GM10266 (cell line): ENCODE results near the gene SLC5A10.

ENCODE experiments used
- DNase-seq: peaks from one replicate; pipeline ENCODE4 v3.0.0; 2012; ENCODE audit errors: extremely low spot score
- TF ChIP-seq, protein P1 (sequence below): IDR thresholded peaks from 2 replicates; pipeline ENCODE4 v1.5.1; 2012; ENCODE audit warnings: mild to moderate bottlenecking, low read depth; ENCODE audit not compliant: control insufficient read depth, insufficient read depth; ENCODE audit errors: missing control alignments

The SLC5A10 gene

DNA sequence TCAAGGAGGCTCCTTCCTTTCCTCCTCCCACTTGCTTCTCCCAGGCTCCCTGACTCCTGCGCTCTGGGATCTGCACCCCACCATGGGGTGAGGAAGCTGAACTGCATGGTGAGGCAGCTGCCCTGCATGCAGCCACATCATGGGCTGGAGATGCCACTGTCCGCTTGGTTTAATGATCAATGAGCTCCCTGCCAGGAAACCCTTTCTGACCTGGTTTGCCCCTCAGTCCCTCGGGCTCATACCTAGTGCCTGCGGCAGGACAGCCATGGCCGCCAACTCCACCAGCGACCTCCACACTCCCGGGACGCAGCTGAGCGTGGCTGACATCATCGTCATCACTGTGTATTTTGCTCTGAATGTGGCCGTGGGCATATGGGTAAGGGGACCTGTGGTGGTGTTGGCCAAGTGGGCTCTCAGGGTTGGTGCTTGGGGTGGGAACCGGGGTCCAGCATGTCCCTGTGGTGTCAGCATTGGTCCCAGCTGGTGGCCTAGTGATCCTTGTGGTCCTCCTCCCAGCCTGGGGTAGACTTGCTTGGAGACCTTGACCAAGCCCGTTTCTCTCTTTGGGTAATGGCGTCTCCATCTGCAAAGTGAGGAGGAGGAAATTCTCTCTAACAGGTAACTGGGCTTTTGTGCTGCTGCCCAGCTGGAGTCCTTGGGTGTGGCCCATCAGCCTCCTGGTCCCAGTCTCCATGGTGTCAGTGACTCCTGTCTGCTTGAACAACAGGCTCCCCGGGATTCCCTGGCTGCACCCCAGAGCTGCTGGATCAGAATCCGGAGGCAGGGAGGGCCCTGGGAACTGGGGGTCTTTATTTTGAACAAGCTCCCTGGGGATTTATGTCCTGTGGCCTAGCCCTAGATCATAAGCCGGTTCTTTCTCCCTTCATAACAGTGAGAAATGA, at the start of gene SLC5A10:
Gene SLC5A10 (plus strand): TSS at position 225 of the 902 bp plus-strand sequence. CDS start 41 bp downstream, at position 266.
- TF ChIP-seq, protein P1, sequence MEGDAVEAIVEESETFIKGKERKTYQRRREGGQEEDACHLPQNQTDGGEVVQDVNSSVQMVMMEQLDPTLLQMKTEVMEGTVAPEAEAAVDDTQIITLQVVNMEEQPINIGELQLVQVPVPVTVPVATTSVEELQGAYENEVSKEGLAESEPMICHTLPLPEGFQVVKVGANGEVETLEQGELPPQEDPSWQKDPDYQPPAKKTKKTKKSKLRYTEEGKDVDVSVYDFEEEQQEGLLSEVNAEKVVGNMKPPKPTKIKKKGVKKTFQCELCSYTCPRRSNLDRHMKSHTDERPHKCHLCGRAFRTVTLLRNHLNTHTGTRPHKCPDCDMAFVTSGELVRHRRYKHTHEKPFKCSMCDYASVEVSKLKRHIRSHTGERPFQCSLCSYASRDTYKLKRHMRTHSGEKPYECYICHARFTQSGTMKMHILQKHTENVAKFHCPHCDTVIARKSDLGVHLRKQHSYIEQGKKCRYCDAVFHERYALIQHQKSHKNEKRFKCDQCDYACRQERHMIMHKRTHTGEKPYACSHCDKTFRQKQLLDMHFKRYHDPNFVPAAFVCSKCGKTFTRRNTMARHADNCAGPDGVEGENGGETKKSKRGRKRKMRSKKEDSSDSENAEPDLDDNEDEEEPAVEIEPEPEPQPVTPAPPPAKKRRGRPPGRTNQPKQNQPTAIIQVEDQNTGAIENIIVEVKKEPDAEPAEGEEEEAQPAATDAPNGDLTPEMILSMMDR = no peak
- no peak for DNase-seq

DNA sequence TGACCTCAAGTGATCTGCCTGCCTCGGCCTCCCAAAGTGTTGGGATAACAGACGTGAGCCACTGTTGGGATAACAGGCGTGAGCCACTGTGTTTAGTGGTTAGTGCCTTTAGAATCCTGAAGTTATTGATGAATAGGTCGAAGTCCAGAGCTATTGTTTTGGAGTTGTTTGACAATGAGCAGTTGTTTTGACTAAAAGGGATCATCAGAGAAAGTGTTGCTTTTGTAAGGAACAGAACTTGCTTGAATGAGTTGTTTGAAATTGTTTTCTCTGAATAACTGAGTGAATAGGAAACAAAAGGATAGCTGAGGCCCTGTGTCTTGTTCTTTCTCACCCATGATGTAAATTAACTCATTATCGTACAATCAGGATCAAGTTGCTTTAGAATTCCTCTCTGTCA, 47.5 kb upstream of the SLC5A10 start:
- no peak for DNase-seq
- TF ChIP-seq, protein P1 = no peak

DNA sequence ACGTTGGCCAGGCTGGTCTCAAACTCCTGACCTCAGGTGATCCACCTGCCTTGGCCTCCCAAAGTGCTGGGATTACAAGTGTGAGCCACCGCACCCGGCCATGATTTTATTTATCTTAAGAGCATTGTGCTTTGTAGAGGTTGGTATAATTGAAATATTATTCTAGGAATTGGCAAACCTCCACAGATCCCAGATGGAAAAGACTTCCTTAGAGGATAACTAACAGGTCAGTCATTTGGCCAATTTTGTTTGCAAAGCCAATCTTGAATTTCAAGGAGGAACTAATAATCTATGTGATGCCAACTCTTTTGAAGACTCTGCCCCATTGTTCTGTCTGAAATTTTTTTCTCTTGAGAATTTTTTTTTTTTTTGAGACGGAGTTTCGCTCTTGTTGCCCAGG, 46.7 kb upstream of the SLC5A10 start:
- TF ChIP-seq, protein P1 = no peak
- no peak for DNase-seq

DNA sequence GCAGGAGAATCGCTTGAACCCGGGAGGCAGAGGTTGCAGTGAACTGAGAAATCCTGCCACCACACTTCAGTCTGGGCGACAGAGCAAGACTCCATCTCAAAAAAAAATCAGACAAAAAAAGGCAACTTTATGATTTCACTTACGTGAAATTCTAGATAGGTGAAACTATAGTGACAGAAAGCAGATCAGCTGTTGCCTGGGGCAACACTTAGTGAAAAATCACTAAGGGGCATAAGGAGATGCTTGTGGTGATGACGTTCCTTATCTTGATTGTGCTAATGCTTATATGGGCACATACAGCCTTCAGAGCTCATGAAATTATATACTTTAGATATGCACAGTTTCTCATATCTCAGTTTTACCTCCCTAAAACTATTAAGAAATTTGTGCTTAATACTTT, 41.6 kb upstream of the SLC5A10 start:
- no peak for DNase-seq
- TF ChIP-seq, protein P1 = no peak

DNA sequence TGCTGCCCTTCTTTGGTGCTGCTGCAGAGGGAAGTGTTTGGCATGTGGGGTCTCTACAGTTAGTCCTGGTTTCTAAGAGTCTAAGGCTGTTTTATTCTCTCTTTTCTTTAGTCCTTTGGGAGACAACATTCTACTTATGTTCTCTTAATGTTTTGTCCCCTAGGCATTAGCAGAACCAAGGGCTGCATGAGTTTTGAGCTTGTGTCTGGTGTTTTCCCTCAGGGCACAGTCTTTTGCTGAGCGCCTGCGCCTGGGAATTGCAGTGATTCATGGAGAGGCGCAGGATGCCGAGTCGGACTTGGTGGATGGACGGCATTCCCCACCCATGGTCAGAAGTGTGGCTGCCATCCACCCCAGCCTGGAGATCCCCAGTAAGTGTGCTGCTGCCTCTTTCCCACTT, 41.1 kb upstream of the SLC5A10 start:
- TF ChIP-seq, protein P1 = no peak
- DNase-seq = no peak

DNA sequence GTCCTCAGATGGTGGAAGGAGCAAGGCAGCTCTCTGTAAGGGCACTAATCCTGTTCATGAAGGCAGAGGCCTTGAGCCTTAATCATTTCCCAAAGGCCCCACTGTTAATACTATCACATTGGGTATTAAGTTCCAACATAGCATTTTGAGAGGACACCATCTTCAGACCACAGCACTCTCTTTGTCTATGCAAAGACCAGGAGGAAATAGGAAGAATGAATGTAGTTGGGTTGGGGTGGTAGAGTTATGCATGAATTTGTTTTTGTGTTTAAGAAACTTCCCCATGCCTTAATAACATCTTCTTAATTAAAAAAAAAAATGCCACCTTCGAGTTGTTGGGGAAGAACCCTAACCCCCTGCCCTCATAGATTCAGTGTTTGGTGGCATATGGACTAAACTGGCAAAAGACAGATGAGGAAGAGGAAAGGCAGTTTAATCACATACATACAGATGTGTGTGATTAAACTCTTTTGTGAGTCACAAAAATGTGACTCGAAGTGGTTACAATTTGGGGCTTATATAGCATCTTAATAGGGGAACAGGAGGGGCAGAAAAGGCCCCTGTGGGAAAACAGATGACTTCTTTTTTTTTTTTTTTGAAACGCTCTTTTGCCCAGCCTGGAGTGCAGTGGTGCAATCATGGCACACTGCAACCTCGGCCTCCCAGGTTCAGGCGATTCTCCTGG, 35.0 kb upstream of the SLC5A10 start:
- TF ChIP-seq, protein P1 = no peak
- no peak for DNase-seq

DNA sequence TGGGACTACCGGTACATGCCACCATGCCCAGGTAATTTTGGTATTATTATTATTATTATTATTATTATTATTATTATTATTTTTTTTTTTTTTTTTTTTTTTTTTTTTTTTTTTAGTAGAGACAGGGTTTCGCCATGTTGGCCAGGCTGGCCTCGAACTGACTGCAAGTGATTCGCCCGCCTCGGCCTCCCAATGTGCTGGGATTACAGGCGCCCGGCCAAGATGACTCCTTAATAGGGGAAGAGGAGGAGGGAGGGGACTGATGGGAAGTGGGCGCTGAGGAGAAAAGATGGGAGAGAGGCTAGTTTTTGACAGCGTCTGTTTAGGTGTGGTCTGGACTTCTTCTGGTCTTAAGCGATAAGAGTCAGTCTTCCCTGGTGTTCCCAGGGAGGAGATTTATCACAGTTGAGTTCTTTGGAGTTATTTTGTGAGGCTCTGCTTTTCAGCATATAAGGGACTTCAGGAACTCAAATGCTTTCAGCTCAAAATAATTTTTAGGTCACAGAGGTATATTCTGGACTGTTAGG, 34.4 kb upstream of the SLC5A10 start:
- no peak for DNase-seq

More for the DNA sequence above, 34.4 kb upstream of the SLC5A10 start:
- TF ChIP-seq, protein P1 = no peak
